GM19395 (cell line): ENCODE results near the gene RFT1.
"Not testable (repeated sequence)": the region's sequence is repeated elsewhere in the genome, so short reads cannot be mapped to it uniquely, and the experiment has no call there.

ENCODE experiments used
- ATAC-seq: cut with Tn5 transposase; IDR thresholded peaks from one replicate; pipeline ENCODE4 v1.9.1; 2021; ENCODE audit warnings: mild to moderate bottlenecking, moderate library complexity; ENCODE audit not compliant: unreplicated experiment

The RFT1 gene

GRCh38 chr3:53072653-53073552 is 57.3 kb downstream of the RFT1 start:
- peak; percentile 90 for ATAC-seq

GRCh38 chr3:53071882-53072431 is 58.3 kb downstream of the RFT1 start:
- no peak for ATAC-seq

- no peak for ATAC-seq
These were observed 60.7 kb downstream of the RFT1 start for GRCh38 chr3:53069422-53070068.

GRCh38 chr3:53068176-53068575 is 62.1 kb downstream of the RFT1 start:
- no peak for ATAC-seq

GRCh38 chr3:53067567-53067966 is 62.7 kb downstream of the RFT1 start:
- ATAC-seq = no peak

GRCh38 chr3:53065841-53066480 is 64.3 kb downstream of the RFT1 start:
- no peak for ATAC-seq

- ATAC-seq = no peak
These were observed 67.3 kb downstream of the RFT1 start for GRCh38 chr3:53062905-53063304.

- no peak for ATAC-seq
These were observed 73.8 kb downstream of the RFT1 start for GRCh38 chr3:53056442-53056841.

GRCh38 chr3:53054233-53054632 is 76.0 kb downstream of the RFT1 start:
- ATAC-seq = not testable (repeated sequence)

- ATAC-seq = no peak
These were observed 78.3 kb downstream of the RFT1 start for GRCh38 chr3:53051929-53052328.

- no peak for ATAC-seq
These were observed 80.2 kb downstream of the RFT1 start for GRCh38 chr3:53049987-53050386.

GRCh38 chr3:53046171-53047170 is 83.8 kb downstream of the RFT1 start:
- peak; percentile 45 for ATAC-seq

- peak; percentile 40 for ATAC-seq
These were observed 84.6 kb downstream of the RFT1 start, which contains the start of gene SFMBT1 for GRCh38 chr3:53045518-53046170. TSS of gene SFMBT1 (minus strand) at chr3:53046073. CDS start at chr3:52969128, 76,945 bp downstream.

- peak; percentile 15 for ATAC-seq
These were observed 85.3 kb downstream of the RFT1 start for GRCh38 chr3:53044711-53045517.

GRCh38 chr3:53044371-53044710 is 85.9 kb downstream of the RFT1 start:
- ATAC-seq = no peak

- ATAC-seq = no peak
These were observed 86.5 kb downstream of the RFT1 start for GRCh38 chr3:53043738-53044137.

GRCh38 chr3:53042651-53043050 is 87.6 kb downstream of the RFT1 start:
- ATAC-seq = no peak

GRCh38 chr3:53040351-53040820 is 89.8 kb downstream of the RFT1 start:
- ATAC-seq = no peak

- ATAC-seq = no peak
These were observed 90.9 kb downstream of the RFT1 start for GRCh38 chr3:53039376-53039752.
